GM19035 (cell line): ENCODE data around the gene OR10G4.
"Not testable (repeated sequence)": the region's sequence is repeated elsewhere in the genome, so short reads cannot be mapped to it uniquely, and the experiment has no call there.

Experiments
- ATAC-seq: cut with Tn5 transposase; IDR thresholded peaks from one replicate; pipeline ENCODE4 v1.9.1; 2021; ENCODE audit not compliant: unreplicated experiment

OR10G4 gene, protein sequence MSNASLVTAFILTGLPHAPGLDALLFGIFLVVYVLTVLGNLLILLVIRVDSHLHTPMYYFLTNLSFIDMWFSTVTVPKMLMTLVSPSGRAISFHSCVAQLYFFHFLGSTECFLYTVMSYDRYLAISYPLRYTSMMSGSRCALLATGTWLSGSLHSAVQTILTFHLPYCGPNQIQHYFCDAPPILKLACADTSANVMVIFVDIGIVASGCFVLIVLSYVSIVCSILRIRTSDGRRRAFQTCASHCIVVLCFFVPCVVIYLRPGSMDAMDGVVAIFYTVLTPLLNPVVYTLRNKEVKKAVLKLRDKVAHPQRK

DNA sequence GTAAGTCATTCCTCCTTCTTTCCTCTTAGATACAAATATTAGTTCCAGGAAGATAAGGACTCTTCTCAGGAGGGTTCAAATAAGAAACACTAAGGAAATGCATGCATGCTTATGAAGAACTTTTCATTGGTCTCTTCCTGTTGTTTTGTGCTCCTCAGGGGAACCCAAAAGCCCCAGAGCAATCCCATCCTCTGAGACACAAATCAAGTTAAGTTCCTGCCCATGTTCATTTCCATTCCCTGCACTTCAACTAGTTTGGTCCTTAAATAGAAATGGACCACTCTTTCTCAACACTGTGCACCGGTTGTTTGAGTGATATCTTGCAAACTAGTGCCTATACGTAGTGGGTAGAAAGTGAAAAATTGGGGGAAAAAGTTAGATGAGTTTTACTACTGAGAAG lies at the start of gene OR10G4:
OR10G4 (plus strand) TSS at position 301 of the 400 bp plus-strand sequence. CDS start 2,578 bp downstream, outside the sequence.
- ATAC-seq: no peak

DNA sequence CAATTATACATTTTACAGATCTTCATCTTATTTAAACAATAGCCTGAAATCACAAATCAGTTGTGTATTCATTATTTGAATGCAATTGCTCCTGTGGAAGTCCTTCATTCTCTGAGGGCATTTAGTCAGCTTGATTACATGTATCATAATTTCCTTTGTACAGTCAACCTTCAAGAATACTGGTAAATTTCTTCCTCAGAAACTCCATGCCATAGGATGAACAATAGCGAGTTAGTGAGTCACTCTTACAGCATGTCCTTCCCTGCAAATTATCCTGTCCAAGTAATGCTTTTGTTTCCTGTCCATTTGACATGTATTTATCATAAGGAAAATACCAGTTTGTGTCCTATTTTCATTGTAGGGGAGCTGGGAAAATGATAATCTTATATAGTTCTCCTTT lies 39.0 kb upstream of the OR10G4 start:
- ATAC-seq: no peak

DNA sequence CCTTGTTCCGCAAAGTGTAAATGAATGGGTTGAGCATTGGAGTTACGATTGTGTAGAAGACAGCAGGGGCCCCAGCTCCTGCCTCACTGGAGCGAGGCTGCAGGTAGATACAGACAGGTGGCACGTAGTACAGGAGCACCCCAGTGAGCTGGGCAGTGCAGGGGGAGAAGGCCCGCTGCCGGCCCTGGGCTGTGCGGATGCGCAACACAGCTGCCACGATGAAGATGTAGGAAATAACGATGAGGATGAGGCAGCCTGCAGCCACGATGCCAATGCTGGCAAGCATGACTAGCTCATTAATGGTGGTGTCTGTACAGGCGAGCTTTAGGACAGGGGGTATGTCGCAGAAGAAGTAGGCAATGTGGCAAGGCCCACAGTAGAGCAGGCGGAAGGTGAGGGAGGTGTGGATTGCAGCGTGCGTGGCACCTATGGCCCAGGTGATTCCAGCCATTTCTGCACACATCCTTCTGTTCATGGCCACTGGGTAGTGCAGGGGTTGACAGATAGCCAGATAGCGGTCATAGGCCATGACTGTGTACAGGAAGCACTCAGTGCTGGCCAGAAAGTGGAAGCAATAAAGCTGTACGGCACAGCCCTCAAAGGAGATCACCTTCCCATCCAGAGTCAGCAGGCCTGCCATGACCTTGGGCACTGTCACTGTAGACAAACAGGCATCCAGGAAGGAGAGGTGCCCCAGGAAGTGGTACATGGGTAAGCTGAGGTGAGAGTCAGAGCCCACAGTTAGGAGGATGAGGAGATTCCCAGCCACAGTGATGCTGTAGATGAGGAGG lies 35.8 kb upstream of the OR10G4 start:
- ATAC-seq: no peak

DNA sequence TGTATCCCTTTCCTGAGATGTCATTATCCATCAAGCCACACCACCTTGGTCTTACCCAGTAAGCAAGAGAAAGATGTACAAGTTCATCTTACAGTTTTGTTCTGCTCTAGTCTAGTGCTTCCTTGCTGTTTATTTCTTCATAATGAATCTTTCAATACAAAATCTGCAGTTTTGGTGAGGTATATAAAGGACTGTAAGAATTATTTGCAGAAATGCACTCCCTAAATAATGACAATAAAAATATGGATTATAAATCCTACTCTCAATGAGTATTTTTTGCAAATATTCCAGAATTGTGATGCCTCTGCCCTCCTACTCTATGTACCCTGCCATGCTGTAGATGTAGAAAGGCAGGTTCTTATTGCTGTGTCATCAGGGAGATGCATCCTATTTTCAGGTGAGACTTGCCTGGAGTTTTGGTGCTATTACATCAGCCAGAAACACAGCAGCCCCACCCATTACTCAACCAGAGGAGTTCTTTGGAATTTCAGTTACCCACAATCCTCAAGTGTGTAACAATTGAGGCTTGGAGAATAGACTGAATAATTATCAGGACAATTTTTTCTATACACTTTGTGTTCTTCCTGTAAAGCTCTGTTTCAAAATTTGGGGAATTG lies 35.0 kb upstream of the OR10G4 start, which contains the start of gene OR10S1:
OR10S1 (minus strand) TSS at position 51 of the 617 bp plus-strand sequence. CDS start 117 bp downstream, outside the sequence.
- no peak for ATAC-seq

DNA sequence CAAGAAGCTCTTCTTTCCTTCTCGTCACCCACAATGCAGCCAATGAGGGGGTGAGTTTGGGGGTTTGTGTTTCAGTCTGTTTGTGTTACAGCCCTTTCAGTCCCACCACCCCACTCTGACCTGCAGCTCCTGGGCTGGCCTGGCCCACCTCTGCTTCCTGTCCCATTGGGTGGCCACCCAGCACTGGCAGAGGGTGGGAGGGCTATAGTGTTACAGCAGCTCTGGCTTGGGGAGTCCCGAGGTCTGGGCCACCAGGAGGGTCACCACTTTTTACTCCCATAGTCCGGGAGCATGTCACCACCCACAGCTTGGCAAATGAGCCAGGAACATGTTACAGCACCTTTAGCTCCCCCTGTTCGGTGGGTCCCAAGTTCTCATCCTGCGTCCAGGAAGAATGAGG lies 33.5 kb upstream of the OR10G4 start:
- no peak for ATAC-seq

DNA sequence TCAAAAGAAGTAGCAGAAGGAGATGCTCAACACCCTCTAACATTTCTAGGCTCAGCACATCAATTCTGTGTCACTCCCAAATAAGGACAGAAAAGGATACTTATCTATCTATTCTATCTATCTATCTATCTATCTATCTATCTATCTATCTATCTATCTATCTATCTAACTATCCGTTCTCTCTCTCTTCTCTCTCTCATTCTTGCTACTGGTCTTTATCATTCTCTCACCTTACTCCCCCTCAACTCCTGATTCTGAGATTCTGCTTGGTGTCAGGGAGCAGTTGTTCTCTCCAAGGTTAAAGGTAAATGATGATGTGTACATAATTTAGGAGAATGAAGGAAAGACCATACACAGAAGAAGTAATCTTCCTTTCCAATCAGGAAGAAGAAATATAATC lies 17.7 kb upstream of the OR10G4 start, which contains the start of gene OR10G6:
OR10G6 (minus strand) TSS at position 43 of the 400 bp plus-strand sequence; CDS start at position 43, 0 bp downstream.
- no peak for ATAC-seq

DNA sequence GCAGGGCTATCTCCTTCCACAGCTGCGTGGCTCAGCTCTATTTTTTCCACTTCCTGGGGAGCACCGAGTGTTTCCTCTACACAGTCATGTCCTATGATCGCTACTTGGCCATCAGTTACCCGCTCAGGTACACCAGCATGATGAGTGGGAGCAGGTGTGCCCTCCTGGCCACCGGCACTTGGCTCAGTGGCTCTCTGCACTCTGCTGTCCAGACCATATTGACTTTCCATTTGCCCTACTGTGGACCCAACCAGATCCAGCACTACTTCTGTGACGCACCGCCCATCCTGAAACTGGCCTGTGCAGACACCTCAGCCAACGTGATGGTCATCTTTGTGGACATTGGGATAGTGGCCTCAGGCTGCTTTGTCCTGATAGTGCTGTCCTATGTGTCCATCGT lies 3.0 kb downstream of the OR10G4 start:
- not testable (repeated sequence) for ATAC-seq

DNA sequence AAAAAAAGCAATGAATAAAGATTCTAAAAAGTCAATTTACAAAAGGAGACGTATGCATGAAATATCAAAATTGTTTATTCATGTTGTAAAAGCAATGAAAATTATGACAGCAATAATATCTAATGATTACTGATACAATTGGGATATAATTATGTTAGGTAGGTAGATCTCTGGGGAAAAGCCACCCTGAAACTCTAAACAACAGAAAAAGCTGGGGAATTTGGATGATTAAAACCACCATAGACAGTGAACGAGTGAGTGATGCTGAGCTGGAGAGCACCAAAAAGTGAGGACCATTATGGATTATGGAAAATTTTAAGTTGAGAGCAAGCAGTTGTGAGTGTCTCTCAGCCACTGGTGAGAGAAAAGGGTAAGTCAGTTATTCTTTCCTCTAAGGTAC lies 13.7 kb downstream of the OR10G4 start, which contains the start of gene OR10G8:
OR10G8 (plus strand) TSS at position 301 of the 400 bp plus-strand sequence. CDS start 2,825 bp downstream, outside the sequence.
- no peak for ATAC-seq

DNA sequence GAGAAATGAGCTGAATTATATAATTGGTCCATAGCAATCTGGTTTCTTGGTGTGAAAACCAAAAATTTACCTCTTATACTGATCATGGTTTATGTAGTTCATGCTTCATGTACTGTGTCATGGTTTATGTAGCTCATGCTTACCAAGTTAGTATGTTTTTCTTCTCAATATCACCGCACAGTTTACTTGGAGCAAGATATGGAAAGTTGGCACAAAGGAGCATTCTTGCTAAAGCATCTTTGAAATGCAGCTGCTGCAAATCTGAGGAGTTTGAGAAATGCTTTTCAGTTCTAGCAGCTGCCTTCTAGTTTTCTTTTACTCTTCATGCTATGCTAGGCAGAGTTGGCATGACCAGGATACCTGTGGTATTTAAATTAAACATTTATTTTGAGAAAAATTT lies 23.9 kb downstream of the OR10G4 start:
- ATAC-seq: no peak

DNA sequence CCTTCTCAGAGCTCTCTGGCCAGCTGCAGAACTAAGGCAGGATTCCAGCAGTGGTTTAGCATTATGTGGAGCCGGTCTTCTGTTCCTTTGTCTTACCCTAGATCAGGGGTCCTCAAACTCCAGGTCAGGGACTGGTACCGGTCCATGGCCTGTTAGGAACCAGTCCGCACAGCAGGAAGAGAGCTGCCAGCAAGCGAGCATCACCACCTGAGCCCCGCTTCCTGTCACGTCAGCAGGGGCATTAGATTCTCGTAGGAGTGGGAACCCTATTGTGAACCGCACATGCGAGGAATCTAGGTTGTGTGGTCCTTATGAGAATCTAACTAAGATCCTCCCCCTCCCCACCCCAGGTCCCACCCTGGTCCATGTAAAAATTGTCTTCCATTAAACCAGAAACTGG lies 26.8 kb downstream of the OR10G4 start:
- no peak for ATAC-seq

DNA sequence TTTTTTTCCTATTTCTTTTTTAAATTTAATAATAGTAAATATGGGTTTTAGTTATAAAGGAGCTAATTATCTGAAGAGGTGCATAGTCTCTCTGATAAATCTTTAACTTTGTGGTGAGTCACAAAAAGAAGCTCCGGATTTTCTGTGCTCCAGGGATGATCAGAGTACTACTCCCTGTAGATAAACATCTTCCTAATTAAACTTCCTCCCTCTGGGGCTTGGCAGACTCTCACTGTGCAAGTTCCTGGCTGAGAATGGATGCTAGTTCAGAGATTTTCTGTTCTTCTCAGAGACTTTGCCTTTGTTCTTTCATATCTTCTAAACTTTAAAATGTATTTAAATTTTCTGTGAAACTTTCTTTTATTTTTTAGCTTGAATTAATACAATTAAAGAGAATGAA lies 28.5 kb downstream of the OR10G4 start, which contains the start of gene OR10G7:
OR10G7 (minus strand) TSS at position 72 of the 400 bp plus-strand sequence. CDS start 2,324 bp downstream, outside the sequence.
- no peak for ATAC-seq

DNA sequence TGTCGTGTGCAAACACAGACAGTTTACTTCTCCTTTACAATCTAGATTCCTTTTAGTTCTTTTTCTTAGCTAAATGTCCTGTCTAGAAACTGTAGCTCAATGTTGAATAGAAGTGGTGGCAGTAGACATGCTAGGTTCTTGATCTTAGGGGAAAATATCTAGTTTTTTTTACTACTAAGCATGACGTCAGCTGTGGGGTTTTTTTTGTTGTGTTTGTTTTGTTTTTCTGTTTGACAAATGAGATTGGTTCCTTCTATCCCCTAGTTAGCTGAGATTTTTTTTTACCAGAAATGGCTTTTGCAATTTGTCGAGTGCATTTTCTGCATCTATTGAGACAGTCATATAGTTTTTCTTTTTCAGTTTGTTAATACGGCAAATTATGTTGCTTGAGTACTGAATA lies 30.6 kb downstream of the OR10G4 start:
- no peak for ATAC-seq

DNA sequence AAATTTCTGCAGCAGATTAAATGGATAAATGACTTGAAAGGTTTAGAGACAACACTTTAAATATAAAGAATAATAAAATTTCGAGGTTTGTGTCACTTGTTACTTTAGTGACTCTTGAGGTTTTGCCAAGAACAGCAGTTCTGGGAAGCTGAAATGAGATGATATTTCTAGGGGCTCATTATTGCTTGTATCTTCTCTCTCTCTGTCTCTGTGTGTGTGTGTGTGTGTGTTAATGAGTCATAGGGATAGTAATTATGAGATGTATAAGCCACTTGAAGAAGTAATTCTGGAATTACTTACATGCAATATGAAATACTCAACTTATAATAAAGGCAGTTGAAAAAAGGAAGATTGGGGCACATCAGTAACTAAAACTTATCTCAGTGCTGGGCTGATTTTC lies 38.0 kb downstream of the OR10G4 start:
- ATAC-seq: no peak

DNA sequence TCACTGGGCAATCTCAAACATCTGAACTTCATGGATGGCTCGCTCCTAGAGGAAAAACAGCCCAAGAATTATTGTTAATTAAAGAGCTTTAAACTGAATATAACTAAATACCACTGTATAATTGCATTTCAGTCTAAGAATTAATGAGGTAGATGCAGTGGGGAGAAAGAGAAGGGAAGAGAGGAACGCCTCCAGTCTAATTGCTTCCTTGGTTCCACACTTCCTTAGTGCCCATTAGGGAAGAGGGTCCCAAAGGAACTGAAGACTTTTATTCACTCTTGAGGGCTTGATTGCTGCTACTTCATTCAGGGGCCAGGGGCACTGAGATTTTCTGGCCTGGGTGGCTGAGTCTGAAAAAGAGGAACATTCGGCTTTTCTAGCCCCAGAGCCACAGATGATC lies 40.2 kb downstream of the OR10G4 start:
- no peak for ATAC-seq
